H9 (cell line): ENCODE data around the gene ROBO2. TPM values are rescaled to one million over a fixed set of nuclear protein-coding genes. Genes with fewer than 3 reads are reported as not detected.

ENCODE experiments used
- DNase-seq: peaks from one replicate; pipeline ENCODE4 v3.0.0-alpha.2; 2017
- H2AFZ ChIP-seq: one replicate; pipeline ENCODE4 v1.6.1; 2013; ENCODE audit warnings: mild to moderate bottlenecking, low read length, control low read depth, moderate library complexity
- H2AK5ac ChIP-seq: 2 replicates; pipeline ENCODE4 v1.6.1; 2013; ENCODE audit warnings: low read length, control low read depth, mixed read lengths; ENCODE audit not compliant: insufficient read length
- H2BK120ac ChIP-seq: one replicate; pipeline ENCODE4 v1.6.1; 2013; ENCODE audit warnings: low read depth, mild to moderate bottlenecking, low read length, control low read depth, inconsistent platforms; ENCODE audit not compliant: poor library complexity, severe bottlenecking
- H2BK12ac ChIP-seq: 2 replicates; pipeline ENCODE4 v1.6.1; 2013; ENCODE audit warnings: low read length, control low read depth, mixed read lengths, low read depth; ENCODE audit not compliant: insufficient read length
- H2BK15ac ChIP-seq: 2 replicates; pipeline ENCODE4 v1.6.1; 2013; ENCODE audit warnings: low read depth, low read length, control low read depth
- H2BK20ac ChIP-seq: one replicate; pipeline ENCODE4 v1.6.1; 2013; ENCODE audit warnings: low read depth, mild to moderate bottlenecking, low read length, control low read depth, inconsistent platforms; ENCODE audit not compliant: poor library complexity, severe bottlenecking
- H2BK5ac ChIP-seq: 2 replicates; pipeline ENCODE4 v1.6.1; 2013; ENCODE audit warnings: low read length, control low read depth, mixed read lengths; ENCODE audit not compliant: insufficient read length
- H3K14ac ChIP-seq: 2 replicates; pipeline ENCODE4 v1.6.1; 2013; ENCODE audit warnings: low read length, control low read depth; ENCODE audit not compliant: insufficient read depth
- H3K18ac ChIP-seq: 2 replicates; pipeline ENCODE4 v1.6.1; 2013; ENCODE audit warnings: low read depth, mild to moderate bottlenecking, mixed read lengths, low read length, control low read depth; ENCODE audit not compliant: insufficient read length
- H3K23ac ChIP-seq: 2 replicates; pipeline ENCODE4 v1.6.1; 2013; ENCODE audit warnings: low read length, control low read depth, mixed read lengths, low read depth; ENCODE audit not compliant: insufficient read length
- H3K23me2 ChIP-seq: 2 replicates; pipeline ENCODE4 v1.6.1; 2013; ENCODE audit warnings: low read depth, mild to moderate bottlenecking, mixed read lengths, low read length, control low read depth; ENCODE audit not compliant: insufficient read length, poor library complexity, severe bottlenecking
- H3K27ac ChIP-seq: 2 replicates; pipeline ENCODE4 v1.5.1; 2013; ENCODE audit warnings: low read length, control low read depth, mixed read lengths, low read depth; ENCODE audit not compliant: insufficient read length
- H3K27me3 ChIP-seq: 2 replicates; pipeline ENCODE4 v1.6.1; 2013; ENCODE audit warnings: low read length, control low read depth, inconsistent platforms; ENCODE audit not compliant: insufficient read depth
- H3K4ac ChIP-seq: 2 replicates; pipeline ENCODE4 v1.6.1; 2013; ENCODE audit warnings: low read depth, mild to moderate bottlenecking, control low read depth, inconsistent platforms, low read length, moderate library complexity
- H3K4me1 ChIP-seq: 2 replicates; pipeline ENCODE4 v1.6.1; 2013; ENCODE audit warnings: low read length, control low read depth, inconsistent platforms; ENCODE audit not compliant: insufficient read depth
- H3K4me2 ChIP-seq: 2 replicates; pipeline ENCODE4 v1.6.1; 2013; ENCODE audit warnings: low read length, control low read depth, mixed read lengths; ENCODE audit not compliant: insufficient read length, insufficient read depth
- H3K56ac ChIP-seq: 2 replicates; pipeline ENCODE4 v1.6.1; 2013; ENCODE audit warnings: low read depth, mild to moderate bottlenecking, mixed read lengths, low read length, control low read depth; ENCODE audit not compliant: insufficient read length
- H3K79me1 ChIP-seq: 2 replicates; pipeline ENCODE4 v1.6.1; 2013; ENCODE audit warnings: low read depth, mild to moderate bottlenecking, moderate library complexity, low read length, control low read depth, inconsistent platforms; ENCODE audit not compliant: insufficient read depth, poor library complexity, severe bottlenecking
- H3K79me2 ChIP-seq: 2 replicates; pipeline ENCODE4 v1.6.1; 2013; ENCODE audit warnings: low read length, control low read depth, inconsistent platforms; ENCODE audit not compliant: insufficient read depth
- H3K9ac ChIP-seq: 2 replicates; pipeline ENCODE4 v1.6.1; 2013; ENCODE audit warnings: low read length, control low read depth, mixed read lengths; ENCODE audit not compliant: insufficient read length; ENCODE audit errors: extremely low read depth
- H3K9me3 ChIP-seq: one replicate; pipeline ENCODE4 v1.6.1; 2013; ENCODE audit warnings: low read depth, low read length, inconsistent platforms; ENCODE audit not compliant: control insufficient read depth
- H3T11ph ChIP-seq: one replicate; pipeline ENCODE4 v1.6.1; 2013; ENCODE audit warnings: mild to moderate bottlenecking, low read length, control low read depth, inconsistent platforms
- H4K20me1 ChIP-seq: one replicate; pipeline ENCODE4 v1.6.1; 2013; ENCODE audit not compliant: control insufficient read depth, insufficient read length, insufficient read depth
- H4K5ac ChIP-seq: 2 replicates; pipeline ENCODE4 v1.6.1; 2013; ENCODE audit warnings: low read depth, mild to moderate bottlenecking, mixed read lengths, low read length, control low read depth; ENCODE audit not compliant: insufficient read length
- H4K8ac ChIP-seq: replicated peaks from 2 replicates; pipeline ENCODE4 v1.6.1; 2013; ENCODE audit warnings: low read length, control low read depth, mixed read lengths, low read depth; ENCODE audit not compliant: insufficient read length
- H4K91ac ChIP-seq: 2 replicates; pipeline ENCODE4 v1.6.1; 2013; ENCODE audit warnings: low read depth, mild to moderate bottlenecking, moderate library complexity, mixed read lengths, low read length, control low read depth; ENCODE audit not compliant: insufficient read length
- H3K27ac Mint-ChIP-seq, 3 experiments: 2 replicates in 2 of 3; 3 replicates in 1 of 3; pipeline ENCODE4 v1.8.0; 2020 to 2021; ENCODE audit warnings: mixed read lengths in 3 of 3, mild to moderate bottlenecking in 1 of 3, moderate library complexity in 1 of 3
- H3K27me3 Mint-ChIP-seq: 2 replicates; pipeline ENCODE4 v1.8.0; 2021; ENCODE audit warnings: low read depth, mild to moderate bottlenecking, moderate library complexity, mixed read lengths
- H3K36me3 Mint-ChIP-seq, 3 experiments: 2 replicates in 2 of 3; 3 replicates in 1 of 3; pipeline ENCODE4 v1.8.0; 2020 to 2021; ENCODE audit warnings: low read depth in 3 of 3, mixed read lengths in 3 of 3; ENCODE audit not compliant: insufficient read depth in 1 of 3
- H3K4me1 Mint-ChIP-seq, 2 experiments: 2 replicates each; pipeline ENCODE4 v1.8.0; 2020; ENCODE audit warnings: mixed read lengths in 2 of 2
- H3K4me3 Mint-ChIP-seq, 2 experiments: 2 replicates in 1 of 2; 3 replicates in 1 of 2; pipeline ENCODE4 v1.8.0; 2020 to 2021; ENCODE audit warnings: mild to moderate bottlenecking in 2 of 2, mixed read lengths in 2 of 2, moderate library complexity in 1 of 2
- H3K9me3 Mint-ChIP-seq, 2 experiments: 2 replicates in 1 of 2; 3 replicates in 1 of 2; pipeline ENCODE4 v1.8.0; 2020; ENCODE audit warnings: mild to moderate bottlenecking in 2 of 2, mixed read lengths in 2 of 2, moderate library complexity in 1 of 2
- CTCF ChIP-seq: fragments of 200-600 bp; sonication (generic); conservative IDR thresholded peaks from 3 replicates; pipeline ENCODE4 v1.8.0; 2021; ENCODE audit warnings: antibody characterized with exemption, mild to moderate bottlenecking
- WGBS: extraction: QIAGEN DNeasy Blood & Tissue Kit; methylation state at CpG from one replicate; pipeline ENCODE4 v1.1.7; 2013; ENCODE audit warnings: missing lambda C conversion rate, low lambda C conversion rate, mixed read lengths; ENCODE audit not compliant: insufficient read length; ENCODE audit errors: extremely low coverage; 5-methylcytosine and 5-hydroxymethylcytosine counted together
- total RNA-seq: library from RNA; stranded (reverse); gene quantifications from 2 replicates; pipeline ENCODE4 v1.2.1, GENCODE V29; 2021

The ROBO2 gene
- total RNA-seq, 1 experiment from 2014 or later: 2.3 TPM

- H4K20me1 ChIP-seq: no peaks in the 10 kb centered on the region
Measured at GRCh38 chr3:77342027-77342426, 302.1 kb downstream of the ROBO2 start.

More at GRCh38 chr3:77342027-77342426, 302.1 kb downstream of the ROBO2 start:
- no peaks in the 10 kb centered on the region for H3K36me3 Mint-ChIP-seq
- Histone ChIP-seq H3K4me1 (no peaks in the 10 kb centered on the region), H3K23me2 (no peaks in the 10 kb centered on the region), H3K9ac (no peak overlapping the region), H2BK12ac (no peak overlapping the region), H3T11ph (no peak overlapping the region), H3K27me3 (no peaks in the 10 kb centered on the region), H2AK5ac (no peak overlapping the region), H3K23ac (no peak overlapping the region), H3K4me2 (no peak overlapping the region), H3K56ac (no peak overlapping the region), H3K79me1 (no peaks in the 10 kb centered on the region), H2BK15ac (no peak overlapping the region), H3K9me3 (no peaks in the 10 kb centered on the region), H4K5ac (no peak overlapping the region), H4K8ac (no peak overlapping the region), H3K4ac (no peak overlapping the region), H3K14ac (no peak overlapping the region), H3K18ac (no peak overlapping the region), H3K27ac (no peak overlapping the region), H3K79me2 (no peaks in the 10 kb centered on the region), H2BK20ac (no peak overlapping the region), H2BK120ac (no peak overlapping the region), H4K91ac (no peak overlapping the region), H2AFZ (no peak overlapping the region), H2BK5ac (no peak overlapping the region)
- WGBS: no CpG with 5 or more reads among the region's 6 CpGs
- peaks cover 3 to 6% of the 10 kb centered on the region in 2 experiments; a peak in 1 of 4 replicates for H3K4me1 Mint-ChIP-seq
- H3K4me3 Mint-ChIP-seq: no peak overlapping the region
- no peak overlapping the region for H3K27ac Mint-ChIP-seq
- TF ChIP-seq CTCF: no peak
- H3K27me3 Mint-ChIP-seq: no peaks in the 10 kb centered on the region
- H3K9me3 Mint-ChIP-seq: no peaks in the 10 kb centered on the region
- no peak for DNase-seq
